ENCODE measurements around the gene EML6.

EML6 gene

GRCh38 chr2:54862229-54862628, 138.8 kb downstream of the EML6 start:
- no peaks in the 10 kb centered on the region for H3K27me3 ChIP-seq (ENCODE audit: insufficient read depth, low read depth, severe bottlenecking)
- no peak for TF ChIP-seq CTCF (IDR thresholded peaks at IDR 0.05; ENCODE audit: low read depth, low read length)
- no peaks in the 10 kb centered on the region for H3K36me3 ChIP-seq
- no peak overlapping the region for H3K27ac ChIP-seq
- H3K9me3 ChIP-seq (ENCODE audit: severe bottlenecking) = no peaks in the 10 kb centered on the region
- DNase-seq = no peak
- H3K4me3 ChIP-seq (ENCODE audit: low read depth, low read length) = no peak overlapping the region

GRCh38 chr2:54862742-54863141, 139.3 kb downstream of the EML6 start:
- no peak for DNase-seq
- no peaks in the 10 kb centered on the region for H3K27me3 ChIP-seq (ENCODE audit: insufficient read depth, low read depth, severe bottlenecking)
- no peak for TF ChIP-seq CTCF (IDR thresholded peaks at IDR 0.05; ENCODE audit: low read depth, low read length)
- no peaks in the 10 kb centered on the region for H3K9me3 ChIP-seq (ENCODE audit: severe bottlenecking)
- no peak overlapping the region for H3K4me3 ChIP-seq (ENCODE audit: low read depth, low read length)
- no peaks in the 10 kb centered on the region for H3K36me3 ChIP-seq
- H3K27ac ChIP-seq = no peak overlapping the region

- no peak for TF ChIP-seq CTCF (IDR thresholded peaks at IDR 0.05; ENCODE audit: low read depth, low read length)
- no peak overlapping the region for H3K27ac ChIP-seq
- H3K9me3 ChIP-seq (ENCODE audit: severe bottlenecking) = no peaks in the 10 kb centered on the region
- no peaks in the 10 kb centered on the region for H3K27me3 ChIP-seq (ENCODE audit: insufficient read depth, low read depth, severe bottlenecking)
- H3K36me3 ChIP-seq = no peaks in the 10 kb centered on the region
- no peak overlapping the region for H3K4me3 ChIP-seq (ENCODE audit: low read depth, low read length)
- DNase-seq = no peak
Observed at GRCh38 chr2:54863660-54864059, 140.2 kb downstream of the EML6 start.

- no peak for TF ChIP-seq CTCF (IDR thresholded peaks at IDR 0.05; ENCODE audit: low read depth, low read length)
- Histone ChIP-seq H3K4me3 (ENCODE audit: low read depth, low read length) (no peak overlapping the region), H3K36me3 (no peaks in the 10 kb centered on the region), H3K27me3 (ENCODE audit: insufficient read depth, low read depth, severe bottlenecking) (no peaks in the 10 kb centered on the region), H3K27ac (no peak overlapping the region), H3K9me3 (ENCODE audit: severe bottlenecking) (no peaks in the 10 kb centered on the region)
- DNase-seq = no peak
Observed at GRCh38 chr2:54864096-54864495, 140.6 kb downstream of the EML6 start.

GRCh38 chr2:54864727-54865126, 141.3 kb downstream of the EML6 start:
- Histone ChIP-seq H3K36me3 (no peaks in the 10 kb centered on the region), H3K4me3 (ENCODE audit: low read depth, low read length) (no peak overlapping the region), H3K27me3 (ENCODE audit: insufficient read depth, low read depth, severe bottlenecking) (no peaks in the 10 kb centered on the region), H3K27ac (no peak overlapping the region), H3K9me3 (ENCODE audit: severe bottlenecking) (no peaks in the 10 kb centered on the region)
- no peak for TF ChIP-seq CTCF (IDR thresholded peaks at IDR 0.05; ENCODE audit: low read depth, low read length)
- DNase-seq = no peak

- DNase-seq = no peak
- Histone ChIP-seq H3K9me3 (ENCODE audit: severe bottlenecking) (no peaks in the 10 kb centered on the region), H3K36me3 (no peaks in the 10 kb centered on the region), H3K27ac (no peak overlapping the region), H3K4me3 (ENCODE audit: low read depth, low read length) (no peak overlapping the region), H3K27me3 (ENCODE audit: insufficient read depth, low read depth, severe bottlenecking) (no peaks in the 10 kb centered on the region)
- TF ChIP-seq CTCF (IDR thresholded peaks at IDR 0.05; ENCODE audit: low read depth, low read length) = no peak
Observed at GRCh38 chr2:54866179-54866578, 142.7 kb downstream of the EML6 start.
